ENCODE data around the gene MORF4L2.

Gene MORF4L2

GRCh38 chrX:103697687-103698086, 11.2 kb upstream of the MORF4L2 start:
- TF ChIP-seq TAF1 (IDR thresholded peaks at IDR 0.05; ENCODE audit: borderline replicate concordance, insufficient read depth, low read length), result no peak
- TF ChIP-seq REST (IDR thresholded peaks at IDR 0.05; ENCODE audit: insufficient read depth in 1 of 2, low read depth in 2 of 2, low read length in 2 of 2), result no peak
- no peak for TF ChIP-seq SIN3A (IDR thresholded peaks at IDR 0.05; ENCODE audit: borderline replicate concordance, insufficient read depth, low read length)
- TF ChIP-seq FOXP2 (optimal IDR thresholded peaks at IDR 0.05; ENCODE audit: borderline replicate concordance, extremely low read depth, extremely low read length, insufficient read depth), result no peak
- TF ChIP-seq POLR2AphosphoS5 (IDR thresholded peaks at IDR 0.05; ENCODE audit: low read depth, low read length), result no peak

GRCh38 chrX:103691059-103691458, 4.6 kb upstream of the MORF4L2 start:
- TF ChIP-seq POLR2AphosphoS5 (IDR thresholded peaks at IDR 0.05; ENCODE audit: low read depth, low read length) (no peak), SIN3A (IDR thresholded peaks at IDR 0.05; ENCODE audit: borderline replicate concordance, insufficient read depth, low read length) (no peak), FOXP2 (optimal IDR thresholded peaks at IDR 0.05; ENCODE audit: borderline replicate concordance, extremely low read depth, extremely low read length, insufficient read depth) (no peak), REST (IDR thresholded peaks at IDR 0.05; ENCODE audit: insufficient read depth in 1 of 2, low read depth in 2 of 2, low read length in 2 of 2) (no peak), TAF1 (IDR thresholded peaks at IDR 0.05; ENCODE audit: borderline replicate concordance, insufficient read depth, low read length) (no peak)

GRCh38 chrX:103688946-103689345, 2.4 kb upstream of the MORF4L2 start:
- TF ChIP-seq REST (IDR thresholded peaks at IDR 0.05; ENCODE audit: insufficient read depth in 1 of 2, low read depth in 2 of 2, low read length in 2 of 2) (no peak), POLR2AphosphoS5 (IDR thresholded peaks at IDR 0.05; ENCODE audit: low read depth, low read length) (no peak), FOXP2 (optimal IDR thresholded peaks at IDR 0.05; ENCODE audit: borderline replicate concordance, extremely low read depth, extremely low read length, insufficient read depth) (no peak), SIN3A (IDR thresholded peaks at IDR 0.05; ENCODE audit: borderline replicate concordance, insufficient read depth, low read length) (no peak), TAF1 (IDR thresholded peaks at IDR 0.05; ENCODE audit: borderline replicate concordance, insufficient read depth, low read length) (no peak)

GRCh38 chrX:103687696-103688201, 1.2 kb upstream of the MORF4L2 start:
- TF ChIP-seq POLR2AphosphoS5 (IDR thresholded peaks at IDR 0.05; ENCODE audit: low read depth, low read length) (peak; percentile 43), FOXP2 (optimal IDR thresholded peaks at IDR 0.05; ENCODE audit: borderline replicate concordance, extremely low read depth, extremely low read length, insufficient read depth) (no peak)

GRCh38 chrX:103687073-103687695, 685 bp upstream of the MORF4L2 start:
- TF ChIP-seq FOXP2 (optimal IDR thresholded peaks at IDR 0.05; ENCODE audit: borderline replicate concordance, extremely low read depth, extremely low read length, insufficient read depth), result no peak
- TF ChIP-seq TAF1 (IDR thresholded peaks at IDR 0.05; ENCODE audit: borderline replicate concordance, insufficient read depth, low read length), result peak; percentile 15; the same call in 1 of the 2 replicates

DNA sequence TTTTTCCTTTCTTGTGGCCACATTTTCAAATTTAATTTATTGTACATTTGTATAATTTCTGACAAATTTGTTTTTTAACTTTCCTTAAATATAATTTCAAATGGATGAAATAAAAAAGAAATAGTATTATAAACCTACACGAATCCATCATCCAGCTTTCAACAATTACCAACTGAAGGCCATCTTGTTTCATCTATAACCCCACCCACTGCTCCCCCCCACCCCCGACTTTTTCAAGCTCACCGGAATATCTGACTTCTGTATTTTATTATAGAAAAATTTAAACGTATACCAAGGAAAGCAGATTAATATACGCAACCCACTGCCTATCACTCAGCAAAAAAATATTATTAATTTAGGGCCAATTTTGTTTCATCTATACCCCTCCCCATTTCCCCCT, 1.1 kb downstream of the MORF4L2 start:
- TF ChIP-seq FOXP2 (optimal IDR thresholded peaks at IDR 0.05; ENCODE audit: borderline replicate concordance, extremely low read depth, extremely low read length, insufficient read depth) (no peak), SIN3A (IDR thresholded peaks at IDR 0.05; ENCODE audit: borderline replicate concordance, insufficient read depth, low read length) (no peak), POLR2AphosphoS5 (IDR thresholded peaks at IDR 0.05; ENCODE audit: low read depth, low read length) (no peak), REST (IDR thresholded peaks at IDR 0.05; ENCODE audit: insufficient read depth in 1 of 2, low read depth in 2 of 2, low read length in 2 of 2) (no peak), TAF1 (IDR thresholded peaks at IDR 0.05; ENCODE audit: borderline replicate concordance, insufficient read depth, low read length) (no peak)

Data from PFSK-1 (cell line).